IgD-negative memory B cell (primary cell): Measurements from ENCODE around the gene SOX6. TPM values are rescaled to one million over a fixed set of nuclear protein-coding genes. Genes with fewer than 3 reads are reported as not detected.

Source experiments
- H3K27ac Mint-ChIP-seq, 3 donors: one replicate each; pipeline ENCODE4 v1.8.0; 2020 to 2022; ENCODE audit warnings: mild to moderate bottlenecking in 3 of 3, mixed read lengths in 3 of 3, moderate library complexity in 1 of 3
- H3K27me3 Mint-ChIP-seq: one replicate; pipeline ENCODE4 v1.8.0; 2021; ENCODE audit warnings: mixed read lengths
- H3K36me3 Mint-ChIP-seq: one replicate; pipeline ENCODE4 v1.8.0; 2020; ENCODE audit warnings: mild to moderate bottlenecking, mixed read lengths
- H3K4me1 Mint-ChIP-seq, 3 donors: one replicate each; pipeline ENCODE4 v1.8.0; 2020 to 2022; ENCODE audit warnings: mixed read lengths in 3 of 3, mild to moderate bottlenecking in 1 of 3
- H3K4me3 Mint-ChIP-seq, 4 donors: one replicate each; pipeline ENCODE4 v1.8.0; 2020 to 2022; ENCODE audit warnings: mild to moderate bottlenecking in 4 of 4, mixed read lengths in 4 of 4, moderate library complexity in 3 of 4
- H3K9me3 Mint-ChIP-seq, 3 donors: one replicate each; pipeline ENCODE4 v1.8.0; 2020 to 2021; ENCODE audit warnings: mixed read lengths in 3 of 3, mild to moderate bottlenecking in 1 of 3
- polyA plus RNA-seq: library from polyadenylated mRNA; unstranded; fragments of 300-500 nt; fragmentation: Illumina TruSeq; gene quantifications from one replicate; pipeline ENCODE4 v1.2.3, GENCODE V29; 2021

SOX6 gene
- polyA plus RNA-seq, 1 donor from 2014 or later: not detected

- no peaks in the 10 kb centered on the region for H3K36me3 Mint-ChIP-seq
- H3K4me3 Mint-ChIP-seq: no peak overlapping the region
- H3K9me3 Mint-ChIP-seq: peaks cover 0 to 7% (median 2%) of the 10 kb centered on the region in 3 donors
- no peaks in the 10 kb centered on the region for H3K4me1 Mint-ChIP-seq
- H3K27ac Mint-ChIP-seq: no peak overlapping the region
- peaks cover 2% of the 10 kb centered on the region for H3K27me3 Mint-ChIP-seq
Measured at GRCh38 chr11:16352707-16353106, 3.6 kb downstream of the SOX6 start.

GRCh38 chr11:16350125-16350524, 6.2 kb downstream of the SOX6 start:
- Mint-ChIP-seq H3K27me3 (peaks cover 2% of the 10 kb centered on the region), H3K4me3 (no peak overlapping the region), H3K4me1 (no peaks in the 10 kb centered on the region), H3K9me3 (peaks cover 0 to 7% (median 2%) of the 10 kb centered on the region in 3 donors), H3K27ac (no peak overlapping the region), H3K36me3 (no peaks in the 10 kb centered on the region)

DNA sequence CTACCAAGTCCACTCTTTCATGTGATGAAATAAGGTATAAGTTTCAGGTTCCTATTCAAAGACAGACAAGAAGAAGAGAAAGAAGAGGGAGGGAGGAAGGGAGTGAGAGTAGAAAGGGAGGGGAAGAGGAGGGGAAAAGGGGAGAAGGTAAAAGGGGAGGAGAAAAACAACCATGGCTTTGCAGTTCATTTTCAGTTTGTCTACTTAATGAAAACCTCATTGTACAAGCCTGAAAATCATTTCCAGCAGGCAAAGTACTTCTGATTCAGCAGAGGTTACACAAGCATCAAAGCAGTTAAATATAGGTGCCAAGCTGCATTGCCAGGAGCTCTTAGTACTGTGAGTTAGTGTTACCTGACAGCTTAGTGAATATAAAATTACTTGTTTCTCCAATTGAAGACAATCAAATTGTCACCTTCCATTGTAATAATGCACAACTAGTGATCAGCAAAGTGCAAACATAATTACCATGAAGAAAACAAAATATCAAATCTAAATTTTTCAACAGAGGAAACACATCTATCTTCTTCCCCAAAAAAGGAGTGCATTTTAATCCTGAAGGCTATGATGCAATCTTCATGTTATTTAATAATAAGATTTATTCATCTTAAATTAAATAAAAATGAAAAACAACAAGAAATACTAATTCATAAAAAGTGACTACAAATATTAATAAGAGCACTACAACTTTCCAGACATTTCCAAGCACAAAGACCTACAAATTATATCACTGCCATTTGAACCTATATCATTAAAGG, 8.2 kb downstream of the SOX6 start:
- no peaks in the 10 kb centered on the region for H3K36me3 Mint-ChIP-seq
- no peaks in the 10 kb centered on the region for H3K4me1 Mint-ChIP-seq
- no peak overlapping the region for H3K27ac Mint-ChIP-seq
- H3K4me3 Mint-ChIP-seq: no peak overlapping the region
- peaks cover 0 to 7% (median 2%) of the 10 kb centered on the region in 3 donors for H3K9me3 Mint-ChIP-seq
- H3K27me3 Mint-ChIP-seq: peaks cover 2% of the 10 kb centered on the region

DNA sequence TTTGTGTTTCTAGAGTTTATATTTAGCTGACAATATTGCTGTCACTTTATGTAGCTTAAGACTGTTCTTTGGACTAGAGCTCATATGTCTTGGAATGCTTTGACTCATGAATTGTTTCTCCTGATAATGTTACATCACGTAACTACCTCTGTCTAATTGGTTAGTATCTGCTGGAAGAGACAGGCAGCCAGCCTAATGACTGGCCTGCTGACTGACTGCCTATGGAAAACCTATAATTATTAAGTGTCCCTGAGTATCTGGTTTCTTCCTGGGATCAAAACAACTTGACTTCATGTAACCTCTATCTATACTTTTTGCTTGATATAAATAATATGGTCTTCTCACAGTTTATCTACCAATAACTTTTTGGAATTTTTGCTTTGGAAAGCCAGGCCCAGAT, 9.4 kb downstream of the SOX6 start:
- H3K4me1 Mint-ChIP-seq: no peaks in the 10 kb centered on the region
- peaks cover 0 to 7% (median 2%) of the 10 kb centered on the region in 3 donors for H3K9me3 Mint-ChIP-seq
- no peaks in the 10 kb centered on the region for H3K36me3 Mint-ChIP-seq
- no peak overlapping the region for H3K27ac Mint-ChIP-seq
- no peak overlapping the region for H3K4me3 Mint-ChIP-seq
- H3K27me3 Mint-ChIP-seq: no peaks in the 10 kb centered on the region

- Mint-ChIP-seq H3K4me3 (no peak overlapping the region), H3K4me1 (no peaks in the 10 kb centered on the region), H3K27me3 (no peaks in the 10 kb centered on the region), H3K36me3 (no peaks in the 10 kb centered on the region), H3K27ac (no peak overlapping the region), H3K9me3 (no peaks in the 10 kb centered on the region)
Measured at GRCh38 chr11:16341853-16342252, 14.5 kb downstream of the SOX6 start.

GRCh38 chr11:16338393-16338792, 18.0 kb downstream of the SOX6 start:
- Mint-ChIP-seq H3K27me3 (no peaks in the 10 kb centered on the region), H3K4me1 (no peaks in the 10 kb centered on the region), H3K36me3 (no peaks in the 10 kb centered on the region), H3K9me3 (peaks cover 0 to 3% (median 2%) of the 10 kb centered on the region in 3 donors), H3K27ac (no peak overlapping the region), H3K4me3 (no peak overlapping the region)

DNA sequence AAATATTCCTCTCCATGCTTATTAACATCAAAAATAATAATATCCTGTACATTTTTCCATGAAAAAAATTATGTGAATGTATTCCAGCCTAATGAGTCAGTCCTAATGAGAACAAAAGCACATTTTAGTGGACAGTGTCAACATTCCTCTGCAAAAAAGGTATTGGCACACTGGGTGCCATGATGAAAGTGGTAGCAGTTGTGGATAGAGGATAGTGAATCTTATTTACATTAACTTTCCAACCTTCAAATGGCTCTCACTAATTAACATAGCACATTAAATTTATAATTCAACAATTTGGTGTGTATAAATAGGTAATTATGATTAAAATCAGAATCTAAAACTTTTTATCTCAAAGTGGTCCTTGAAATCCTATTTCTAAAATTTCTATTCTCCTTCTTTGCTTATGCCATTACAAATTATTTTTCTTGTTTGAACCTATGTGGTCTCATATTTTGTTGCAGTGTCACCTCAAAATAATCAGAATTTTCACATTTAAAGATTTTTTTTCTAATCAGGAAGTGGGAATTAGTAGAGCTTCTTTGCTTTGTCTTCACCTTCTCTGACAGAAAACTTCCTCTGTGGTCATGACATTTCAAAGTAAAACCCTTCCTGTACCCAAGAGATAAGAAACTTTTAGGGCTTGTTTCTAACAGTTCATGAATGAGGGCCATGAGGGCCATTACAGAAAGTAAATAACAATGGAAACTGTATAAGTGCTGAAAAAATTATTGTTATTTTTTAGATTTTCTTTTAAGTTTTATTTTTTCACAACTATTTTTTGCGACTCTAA, 18.7 kb downstream of the SOX6 start:
- Mint-ChIP-seq H3K4me3 (no peak overlapping the region), H3K4me1 (no peaks in the 10 kb centered on the region), H3K27me3 (no peaks in the 10 kb centered on the region)

GRCh38 chr11:16336721-16337120, 19.6 kb downstream of the SOX6 start:
- no peaks in the 10 kb centered on the region for H3K4me1 Mint-ChIP-seq
- H3K9me3 Mint-ChIP-seq: peaks cover 0 to 3% (median 2%) of the 10 kb centered on the region in 3 donors
- H3K27me3 Mint-ChIP-seq: no peaks in the 10 kb centered on the region
- H3K4me3 Mint-ChIP-seq: no peak overlapping the region
- H3K27ac Mint-ChIP-seq: no peak overlapping the region
- H3K36me3 Mint-ChIP-seq: no peaks in the 10 kb centered on the region

More for the DNA sequence above, 18.7 kb downstream of the SOX6 start:
- Mint-ChIP-seq H3K9me3 (peaks cover 0 to 3% (median 2%) of the 10 kb centered on the region in 3 donors), H3K27ac (no peak overlapping the region), H3K36me3 (no peaks in the 10 kb centered on the region)

DNA sequence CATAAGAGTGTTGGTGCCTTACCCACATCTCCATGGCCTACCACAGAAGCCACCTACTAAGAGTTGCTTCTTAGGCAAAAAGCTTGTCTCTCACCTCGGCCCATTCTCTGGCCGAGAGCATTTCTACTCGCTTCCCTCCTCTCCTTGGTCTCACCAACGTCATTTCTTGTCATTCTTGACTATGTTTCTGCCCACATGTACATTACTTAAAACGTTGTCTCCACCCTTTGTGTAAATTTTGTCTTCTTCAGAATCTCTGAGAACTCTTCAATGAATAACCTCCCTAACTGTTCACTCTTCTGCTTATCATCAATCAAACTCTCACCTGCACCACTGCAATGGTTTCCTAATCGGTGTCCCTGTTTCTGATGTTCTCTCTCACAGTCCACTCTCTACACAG, 20.1 kb downstream of the SOX6 start:
- Mint-ChIP-seq H3K27ac (no peak overlapping the region), H3K4me1 (no peaks in the 10 kb centered on the region), H3K27me3 (no peaks in the 10 kb centered on the region), H3K4me3 (no peak overlapping the region), H3K36me3 (no peaks in the 10 kb centered on the region), H3K9me3 (peaks cover 0 to 3% (median 2%) of the 10 kb centered on the region in 3 donors)

DNA sequence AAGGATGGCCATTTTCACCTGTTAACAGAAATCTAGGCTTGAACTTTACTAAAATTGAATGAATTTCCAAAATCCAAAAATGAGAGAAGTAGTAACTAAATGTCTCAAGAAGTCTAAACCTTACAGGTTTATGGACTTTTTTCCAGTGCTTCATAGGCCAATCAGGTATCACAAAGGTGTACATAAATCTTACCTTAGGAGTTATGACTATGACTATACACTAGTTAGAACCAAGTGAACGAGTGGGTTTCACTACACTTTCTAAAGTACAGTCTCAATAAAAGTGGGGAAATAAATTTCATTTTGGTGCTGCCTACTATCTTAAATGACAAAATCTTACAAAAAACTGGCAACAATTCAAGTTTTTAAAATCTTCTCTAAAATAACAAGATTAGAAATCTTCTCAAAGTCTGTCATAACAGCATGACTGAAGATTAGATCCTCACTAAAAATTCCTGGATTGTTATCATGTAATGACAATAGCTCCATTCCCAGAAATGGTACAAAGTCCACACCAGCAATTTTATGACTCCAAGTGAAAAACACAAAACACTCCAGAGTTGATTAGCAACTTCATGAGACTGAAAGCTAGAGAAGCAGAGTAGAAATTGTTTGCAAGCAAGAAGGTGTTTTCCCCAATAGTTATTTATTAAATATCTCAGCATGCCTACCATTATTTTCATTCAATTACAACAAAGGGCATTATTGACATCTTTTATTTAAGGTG, 20.9 kb downstream of the SOX6 start:
- Mint-ChIP-seq H3K4me3 (no peak overlapping the region), H3K36me3 (no peaks in the 10 kb centered on the region), H3K27me3 (no peaks in the 10 kb centered on the region), H3K9me3 (peaks cover 0 to 3% (median 2%) of the 10 kb centered on the region in 3 donors), H3K27ac (no peak overlapping the region), H3K4me1 (no peaks in the 10 kb centered on the region)

DNA sequence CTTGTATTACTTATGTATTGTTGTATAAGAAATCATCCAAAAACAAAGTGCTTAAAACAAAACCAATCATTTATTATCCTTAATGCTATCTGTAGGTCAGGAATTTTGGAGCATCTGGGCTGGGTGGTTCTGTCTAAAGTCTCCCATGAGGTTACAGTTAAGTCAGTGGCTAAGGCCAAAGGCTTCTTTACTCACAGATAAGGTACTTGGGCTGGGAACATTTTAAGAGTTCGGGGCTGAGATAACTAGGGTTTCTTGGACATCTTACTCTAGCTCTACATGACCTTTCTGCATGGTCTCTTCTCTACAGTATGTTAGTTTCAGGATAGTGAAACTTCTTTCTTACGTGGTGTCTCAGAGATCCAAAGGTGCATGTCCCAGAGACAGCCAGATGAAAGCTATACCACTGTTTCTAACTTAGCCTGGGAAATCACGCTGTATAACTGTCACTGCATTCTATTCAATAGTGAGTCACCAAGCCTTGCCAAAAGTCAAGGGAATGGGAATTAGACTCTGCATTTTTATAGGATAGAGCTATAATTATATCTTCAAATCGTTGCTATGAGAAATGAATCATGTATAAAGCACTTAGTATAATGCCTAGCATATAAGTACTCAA, 29.6 kb downstream of the SOX6 start:
- Mint-ChIP-seq H3K36me3 (no peaks in the 10 kb centered on the region), H3K27ac (no peak overlapping the region), H3K27me3 (no peaks in the 10 kb centered on the region), H3K9me3 (peaks cover 5 to 7% (median 6%) of the 10 kb centered on the region in 3 donors), H3K4me3 (no peak overlapping the region), H3K4me1 (no peaks in the 10 kb centered on the region)

GRCh38 chr11:16322190-16322589, 34.2 kb downstream of the SOX6 start:
- no peaks in the 10 kb centered on the region for H3K36me3 Mint-ChIP-seq
- H3K27me3 Mint-ChIP-seq: no peaks in the 10 kb centered on the region
- no peak overlapping the region for H3K27ac Mint-ChIP-seq
- peaks cover 3 to 7% (median 4%) of the 10 kb centered on the region in 3 donors for H3K9me3 Mint-ChIP-seq
- H3K4me3 Mint-ChIP-seq: no peak overlapping the region
- no peaks in the 10 kb centered on the region for H3K4me1 Mint-ChIP-seq

DNA sequence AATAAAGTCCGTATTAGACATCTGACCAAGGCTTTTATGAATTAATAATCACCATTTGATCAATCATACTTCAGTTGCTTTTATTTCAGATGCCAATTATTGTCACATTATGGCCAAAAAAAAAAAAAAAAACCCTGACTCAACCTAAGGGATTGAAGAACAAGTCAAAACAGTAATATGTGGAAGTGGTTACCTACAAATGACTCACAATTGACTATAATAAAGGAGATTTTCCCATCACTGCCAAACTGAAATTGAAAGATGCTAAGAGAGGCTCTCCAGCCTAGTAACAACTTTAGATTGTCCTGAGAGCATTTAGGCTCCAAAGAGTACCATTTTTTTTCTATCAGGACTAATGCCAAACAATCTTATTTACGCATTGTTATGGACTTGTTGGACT, 35.2 kb downstream of the SOX6 start:
- no peak overlapping the region for H3K27ac Mint-ChIP-seq
- no peak overlapping the region for H3K4me3 Mint-ChIP-seq
- no peaks in the 10 kb centered on the region for H3K27me3 Mint-ChIP-seq
- H3K4me1 Mint-ChIP-seq: no peaks in the 10 kb centered on the region
- H3K9me3 Mint-ChIP-seq: peaks cover 0 to 11% (median 4%) of the 10 kb centered on the region in 3 donors
- H3K36me3 Mint-ChIP-seq: no peaks in the 10 kb centered on the region

DNA sequence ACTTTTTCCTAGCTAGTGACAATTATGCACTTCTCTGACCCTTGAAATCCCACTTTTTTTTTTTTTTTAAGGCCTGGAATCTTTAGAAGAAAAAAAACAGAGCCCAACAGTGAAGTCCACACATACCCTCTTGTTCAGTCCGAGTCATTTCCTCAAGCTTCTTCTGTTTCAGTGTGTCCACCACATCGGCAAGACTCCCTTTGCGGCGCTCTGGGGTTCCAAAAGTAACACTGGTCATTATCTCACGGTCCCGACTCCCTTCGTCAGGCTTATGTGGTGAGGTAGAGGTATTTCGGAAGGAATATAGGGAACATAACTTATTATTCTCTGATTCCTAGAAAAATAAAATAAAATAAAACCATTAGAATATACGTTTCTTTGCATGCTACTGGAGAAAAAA, 38.0 kb downstream of the SOX6 start:
- Mint-ChIP-seq H3K27me3 (no peaks in the 10 kb centered on the region), H3K27ac (no peak overlapping the region), H3K4me1 (no peaks in the 10 kb centered on the region), H3K36me3 (no peaks in the 10 kb centered on the region), H3K9me3 (peaks cover 0 to 6% (median 5%) of the 10 kb centered on the region in 3 donors), H3K4me3 (no peak overlapping the region)

GRCh38 chr11:16317712-16318111, 38.6 kb downstream of the SOX6 start:
- Mint-ChIP-seq H3K4me3 (no peak overlapping the region), H3K4me1 (no peaks in the 10 kb centered on the region), H3K9me3 (peaks cover 0 to 6% (median 4%) of the 10 kb centered on the region in 3 donors), H3K27me3 (no peaks in the 10 kb centered on the region), H3K36me3 (no peaks in the 10 kb centered on the region), H3K27ac (no peak overlapping the region)
